ENCODE results near the gene SDR42E1. TPM values are rescaled to one million over a fixed set of nuclear protein-coding genes. Genes with fewer than 3 reads are reported as not detected.

Gene SDR42E1
- polyA plus RNA-seq, 1 donor (not counting 4 experiments of a cell fraction or from before 2014, with no cell fraction given), result 20.3 TPM

DNA sequence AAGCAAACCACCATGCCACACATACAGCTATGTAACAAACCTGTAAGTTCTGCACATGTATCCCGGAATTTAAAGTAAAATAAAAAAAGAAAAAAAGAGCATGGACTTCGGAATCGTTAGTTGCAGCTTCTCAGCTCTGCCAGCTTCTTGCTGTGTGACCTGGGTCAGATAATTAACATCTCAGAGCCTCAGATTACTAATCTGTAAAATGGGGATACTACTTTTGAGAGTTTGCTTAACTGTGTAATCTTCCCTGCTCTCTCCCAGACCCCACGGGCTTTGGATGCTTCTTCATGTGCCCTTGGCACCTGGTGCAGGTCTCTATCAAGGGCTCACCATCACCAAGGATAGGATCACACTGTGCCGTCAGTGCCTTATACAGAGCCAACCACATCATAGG is 40.4 kb upstream of the SDR42E1 start:
- Histone ChIP-seq H3K4me3 (ENCODE audit: control insufficient read depth in 2 of 3, extremely low read depth in 1 of 3, insufficient read depth in 2 of 3, low read depth in 1 of 3, low read length in 3 of 3) (no peak overlapping the region), H3K27ac (ENCODE audit: control insufficient read depth, insufficient read depth, low read length) (no peak overlapping the region), H3K9ac (ENCODE audit: control insufficient read depth, extremely low read depth, insufficient read depth, low read length) (no peak overlapping the region), H3K9me3 (ENCODE audit: control insufficient read depth, low read depth, low read length) (no peaks in the 10 kb centered on the region), H3K79me2 (ENCODE audit: control insufficient read depth, insufficient read depth, low read length) (no peaks in the 10 kb centered on the region), H3K4me1 (ENCODE audit: control insufficient read depth, extremely low read depth, insufficient read depth, low read length) (peaks cover 15% of the 10 kb centered on the region), H2AFZ (ENCODE audit: control insufficient read depth, low read length) (no peak overlapping the region), H4K20me1 (ENCODE audit: control insufficient read depth, extremely low read depth, insufficient read depth, low read length) (no peaks in the 10 kb centered on the region), H3K36me3 (ENCODE audit: control insufficient read depth in 2 of 2, extremely low read depth in 1 of 2, insufficient read depth in 2 of 2, low read length in 2 of 2) (no peaks in the 10 kb centered on the region), H3K4me2 (ENCODE audit: control insufficient read depth, extremely low read depth, insufficient read depth, low read depth, low read length) (no peak overlapping the region), H3K9me1 (ENCODE audit: control insufficient read depth, extremely low read depth, insufficient read depth, low read length) (no peaks in the 10 kb centered on the region), H3K27me3 (ENCODE audit: control insufficient read depth, extremely low read depth, insufficient read depth, low read length) (no peaks in the 10 kb centered on the region)
- TF ChIP-seq EZH2 (IDR thresholded peaks at IDR 0.05; ENCODE audit: low read length), result no peak
- TF ChIP-seq, protein P1, sequence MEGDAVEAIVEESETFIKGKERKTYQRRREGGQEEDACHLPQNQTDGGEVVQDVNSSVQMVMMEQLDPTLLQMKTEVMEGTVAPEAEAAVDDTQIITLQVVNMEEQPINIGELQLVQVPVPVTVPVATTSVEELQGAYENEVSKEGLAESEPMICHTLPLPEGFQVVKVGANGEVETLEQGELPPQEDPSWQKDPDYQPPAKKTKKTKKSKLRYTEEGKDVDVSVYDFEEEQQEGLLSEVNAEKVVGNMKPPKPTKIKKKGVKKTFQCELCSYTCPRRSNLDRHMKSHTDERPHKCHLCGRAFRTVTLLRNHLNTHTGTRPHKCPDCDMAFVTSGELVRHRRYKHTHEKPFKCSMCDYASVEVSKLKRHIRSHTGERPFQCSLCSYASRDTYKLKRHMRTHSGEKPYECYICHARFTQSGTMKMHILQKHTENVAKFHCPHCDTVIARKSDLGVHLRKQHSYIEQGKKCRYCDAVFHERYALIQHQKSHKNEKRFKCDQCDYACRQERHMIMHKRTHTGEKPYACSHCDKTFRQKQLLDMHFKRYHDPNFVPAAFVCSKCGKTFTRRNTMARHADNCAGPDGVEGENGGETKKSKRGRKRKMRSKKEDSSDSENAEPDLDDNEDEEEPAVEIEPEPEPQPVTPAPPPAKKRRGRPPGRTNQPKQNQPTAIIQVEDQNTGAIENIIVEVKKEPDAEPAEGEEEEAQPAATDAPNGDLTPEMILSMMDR (optimal IDR thresholded peaks at IDR 0.05 in 1 of 3, IDR thresholded peaks at IDR 0.05 in 1 of 3, conservative IDR thresholded peaks at IDR 0.05 in 1 of 3; ENCODE audit: extremely low read depth in 1 of 3, insufficient read depth in 2 of 3, low read length in 3 of 3), result no peak
- DNase-seq (ENCODE audit: low read depth, low spot score) (no peak), FAIRE-seq (no peak)
- dilution Hi-C loops (cut with MboI; ENCODE audit: extremely low pct_ligation_motif_present, low sequenced_read_pairs), result no loop called here

DNA sequence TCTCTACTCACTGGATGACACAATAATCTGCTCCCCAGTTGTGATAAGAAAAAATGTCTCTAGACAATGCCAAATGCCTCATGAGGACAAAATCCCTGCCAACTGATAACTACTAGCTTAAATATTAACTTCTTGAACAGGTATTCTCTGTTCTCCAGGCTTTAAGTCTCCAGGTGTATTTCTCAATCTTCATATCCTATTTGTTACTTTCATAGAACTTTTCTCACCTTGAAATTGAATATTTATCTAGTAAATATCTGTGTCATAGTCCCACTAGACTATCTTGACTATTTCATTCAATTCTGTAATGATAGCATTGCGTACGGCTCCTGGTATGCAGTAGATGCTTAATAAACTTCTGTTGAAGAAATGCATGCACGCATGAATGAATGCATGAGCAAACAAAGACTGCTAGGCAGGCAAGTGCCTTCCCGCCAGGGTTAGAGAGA is 39.7 kb upstream of the SDR42E1 start:
- H3K36me3 ChIP-seq (ENCODE audit: control insufficient read depth in 2 of 2, extremely low read depth in 1 of 2, insufficient read depth in 2 of 2, low read length in 2 of 2), result no peaks in the 10 kb centered on the region
- H3K9me1 ChIP-seq (ENCODE audit: control insufficient read depth, extremely low read depth, insufficient read depth, low read length), result no peaks in the 10 kb centered on the region
- no peak overlapping the region for H3K27ac ChIP-seq (ENCODE audit: control insufficient read depth, insufficient read depth, low read length)
- DNase-seq (ENCODE audit: low read depth, low spot score), result no peak
- FAIRE-seq, result no peak
- H3K4me1 ChIP-seq (ENCODE audit: control insufficient read depth, extremely low read depth, insufficient read depth, low read length), result peaks cover 8% of the 10 kb centered on the region
- no peaks in the 10 kb centered on the region for H4K20me1 ChIP-seq (ENCODE audit: control insufficient read depth, extremely low read depth, insufficient read depth, low read length)
- H3K9ac ChIP-seq (ENCODE audit: control insufficient read depth, extremely low read depth, insufficient read depth, low read length), result no peak overlapping the region
- TF ChIP-seq EZH2 (IDR thresholded peaks at IDR 0.05; ENCODE audit: low read length), result no peak
- TF ChIP-seq, protein P1 (optimal IDR thresholded peaks at IDR 0.05 in 1 of 3, IDR thresholded peaks at IDR 0.05 in 1 of 3, conservative IDR thresholded peaks at IDR 0.05 in 1 of 3; ENCODE audit: extremely low read depth in 1 of 3, insufficient read depth in 2 of 3, low read length in 3 of 3), result no peak
- H3K79me2 ChIP-seq (ENCODE audit: control insufficient read depth, insufficient read depth, low read length), result no peaks in the 10 kb centered on the region
- no peaks in the 10 kb centered on the region for H3K9me3 ChIP-seq (ENCODE audit: control insufficient read depth, low read depth, low read length)
- no peak overlapping the region for H3K4me2 ChIP-seq (ENCODE audit: control insufficient read depth, extremely low read depth, insufficient read depth, low read depth, low read length)
- H3K27me3 ChIP-seq (ENCODE audit: control insufficient read depth, extremely low read depth, insufficient read depth, low read length), result no peaks in the 10 kb centered on the region
- H3K4me3 ChIP-seq (ENCODE audit: control insufficient read depth in 2 of 3, extremely low read depth in 1 of 3, insufficient read depth in 2 of 3, low read depth in 1 of 3, low read length in 3 of 3), result no peak overlapping the region
- no peak overlapping the region for H2AFZ ChIP-seq (ENCODE audit: control insufficient read depth, low read length)
- dilution Hi-C loops (cut with MboI; ENCODE audit: extremely low pct_ligation_motif_present, low sequenced_read_pairs), result no loop called here

Data from keratinocyte (primary cell).